ENCODE measurements around the gene DMC1. TPM values are rescaled to one million over a fixed set of nuclear protein-coding genes. Genes with fewer than 3 reads are reported as not detected.

Gene DMC1
- total and polyA plus RNA-seq, 2 experiments from 2014 or later = 5.0 to 18.5 TPM

- Mint-ChIP-seq H3K27me3 (ENCODE audit: insufficient read depth, low read depth, poor library complexity) (peaks cover 2% of the 10 kb centered on the region), H3K36me3 (ENCODE audit: low read depth) (peaks cover 14% of the 10 kb centered on the region), H3K27ac (no peak overlapping the region), H3K4me3 (no peak overlapping the region), H3K9me3 (peaks cover 4% of the 10 kb centered on the region), H3K4me1 (no peaks in the 10 kb centered on the region; the same call in 2 of the 3 replicates)
- Histone ChIP-seq H4K20me1 (replicated peaks; ENCODE audit: insufficient read depth) (no peaks in the 10 kb centered on the region), H3K4me3 (no peak overlapping the region), H3K36me3 (ENCODE audit: insufficient read depth) (peaks cover 3% of the 10 kb centered on the region; the same call in 1 of the 2 replicates), H3K4me2 (no peak overlapping the region), H3K9me2 (ENCODE audit: insufficient read depth) (no peaks in the 10 kb centered on the region), H2AFZ (no peak overlapping the region), H3F3A (replicated peaks; ENCODE audit: low read depth) (no peaks in the 10 kb centered on the region), H3K4me1 (ENCODE audit: insufficient read depth) (no peaks in the 10 kb centered on the region), H3K27me3 (ENCODE audit: insufficient read depth) (no peaks in the 10 kb centered on the region), H3K79me2 (replicated peaks; ENCODE audit: insufficient read depth) (no peaks in the 10 kb centered on the region), H3K27ac (ENCODE audit: low read depth) (no peak overlapping the region)
- ATAC-seq (no peak), DNase-seq (ENCODE audit: low spot score) (no peak)
- TF ChIP-seq NANOG (IDR thresholded peaks at IDR 0.05; ENCODE audit: borderline replicate concordance) (no peak), POLR2AphosphoS5 (IDR thresholded peaks at IDR 0.05; ENCODE audit: low read depth) (no peak), STAT1 (IDR thresholded peaks at IDR 0.05; ENCODE audit: unreplicated experiment) (no peak), EZH2 (IDR thresholded peaks at IDR 0.05; ENCODE audit: low read depth, unreplicated experiment) (no peak), EZH2phosphoT487 (IDR thresholded peaks at IDR 0.05; ENCODE audit: unreplicated experiment) (no peak), ZNF462 (CRISPR knock-in tag; IDR thresholded peaks at IDR 0.05) (no peak), CREB1 (CRISPR knock-in tag; IDR thresholded peaks at IDR 0.05; ENCODE audit: low read depth) (no peak), JUNB (IDR thresholded peaks at IDR 0.05; ENCODE audit: unreplicated experiment) (no peak), ETS1 (IDR thresholded peaks at IDR 0.05) (no peak), ZNF114 (CRISPR knock-in tag; IDR thresholded peaks at IDR 0.05) (no peak), ZNF331 (CRISPR knock-in tag; IDR thresholded peaks at IDR 0.05; ENCODE audit: low read depth) (no peak), CTCF (conservative IDR thresholded peaks at IDR 0.05; ENCODE audit: low read depth in 2 of 2) (no peak)
- TF ChIP-seq, protein P1, sequence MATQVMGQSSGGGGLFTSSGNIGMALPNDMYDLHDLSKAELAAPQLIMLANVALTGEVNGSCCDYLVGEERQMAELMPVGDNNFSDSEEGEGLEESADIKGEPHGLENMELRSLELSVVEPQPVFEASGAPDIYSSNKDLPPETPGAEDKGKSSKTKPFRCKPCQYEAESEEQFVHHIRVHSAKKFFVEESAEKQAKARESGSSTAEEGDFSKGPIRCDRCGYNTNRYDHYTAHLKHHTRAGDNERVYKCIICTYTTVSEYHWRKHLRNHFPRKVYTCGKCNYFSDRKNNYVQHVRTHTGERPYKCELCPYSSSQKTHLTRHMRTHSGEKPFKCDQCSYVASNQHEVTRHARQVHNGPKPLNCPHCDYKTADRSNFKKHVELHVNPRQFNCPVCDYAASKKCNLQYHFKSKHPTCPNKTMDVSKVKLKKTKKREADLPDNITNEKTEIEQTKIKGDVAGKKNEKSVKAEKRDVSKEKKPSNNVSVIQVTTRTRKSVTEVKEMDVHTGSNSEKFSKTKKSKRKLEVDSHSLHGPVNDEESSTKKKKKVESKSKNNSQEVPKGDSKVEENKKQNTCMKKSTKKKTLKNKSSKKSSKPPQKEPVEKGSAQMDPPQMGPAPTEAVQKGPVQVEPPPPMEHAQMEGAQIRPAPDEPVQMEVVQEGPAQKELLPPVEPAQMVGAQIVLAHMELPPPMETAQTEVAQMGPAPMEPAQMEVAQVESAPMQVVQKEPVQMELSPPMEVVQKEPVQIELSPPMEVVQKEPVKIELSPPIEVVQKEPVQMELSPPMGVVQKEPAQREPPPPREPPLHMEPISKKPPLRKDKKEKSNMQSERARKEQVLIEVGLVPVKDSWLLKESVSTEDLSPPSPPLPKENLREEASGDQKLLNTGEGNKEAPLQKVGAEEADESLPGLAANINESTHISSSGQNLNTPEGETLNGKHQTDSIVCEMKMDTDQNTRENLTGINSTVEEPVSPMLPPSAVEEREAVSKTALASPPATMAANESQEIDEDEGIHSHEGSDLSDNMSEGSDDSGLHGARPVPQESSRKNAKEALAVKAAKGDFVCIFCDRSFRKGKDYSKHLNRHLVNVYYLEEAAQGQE (IDR thresholded peaks at IDR 0.05; ENCODE audit: unreplicated experiment) = no peak
Observed at GRCh38 chr22:38549101-38549894, 20.7 kb downstream of the DMC1 start.
